H9 (cell line): ENCODE measurements around the gene MYH11. TPM values are rescaled to one million over a fixed set of nuclear protein-coding genes. Genes with fewer than 3 reads are reported as not detected.

Experiments
- DNase-seq: peaks from one replicate; pipeline ENCODE4 v3.0.0-alpha.2; 2017
- H2AFZ ChIP-seq: one replicate; pipeline ENCODE4 v1.6.1; 2013; ENCODE audit warnings: mild to moderate bottlenecking, low read length, control low read depth, moderate library complexity
- H2AK5ac ChIP-seq: 2 replicates; pipeline ENCODE4 v1.6.1; 2013; ENCODE audit warnings: low read length, control low read depth, mixed read lengths; ENCODE audit not compliant: insufficient read length
- H2BK120ac ChIP-seq: one replicate; pipeline ENCODE4 v1.6.1; 2013; ENCODE audit warnings: low read depth, mild to moderate bottlenecking, low read length, control low read depth, inconsistent platforms; ENCODE audit not compliant: poor library complexity, severe bottlenecking
- H2BK12ac ChIP-seq: 2 replicates; pipeline ENCODE4 v1.6.1; 2013; ENCODE audit warnings: low read length, control low read depth, mixed read lengths, low read depth; ENCODE audit not compliant: insufficient read length
- H2BK15ac ChIP-seq: 2 replicates; pipeline ENCODE4 v1.6.1; 2013; ENCODE audit warnings: low read depth, low read length, control low read depth
- H2BK20ac ChIP-seq: one replicate; pipeline ENCODE4 v1.6.1; 2013; ENCODE audit warnings: low read depth, mild to moderate bottlenecking, low read length, control low read depth, inconsistent platforms; ENCODE audit not compliant: poor library complexity, severe bottlenecking
- H2BK5ac ChIP-seq: 2 replicates; pipeline ENCODE4 v1.6.1; 2013; ENCODE audit warnings: low read length, control low read depth, mixed read lengths; ENCODE audit not compliant: insufficient read length
- H3K14ac ChIP-seq: 2 replicates; pipeline ENCODE4 v1.6.1; 2013; ENCODE audit warnings: low read length, control low read depth; ENCODE audit not compliant: insufficient read depth
- H3K18ac ChIP-seq: 2 replicates; pipeline ENCODE4 v1.6.1; 2013; ENCODE audit warnings: low read depth, mild to moderate bottlenecking, mixed read lengths, low read length, control low read depth; ENCODE audit not compliant: insufficient read length
- H3K23ac ChIP-seq: 2 replicates; pipeline ENCODE4 v1.6.1; 2013; ENCODE audit warnings: low read length, control low read depth, mixed read lengths, low read depth; ENCODE audit not compliant: insufficient read length
- H3K23me2 ChIP-seq: 2 replicates; pipeline ENCODE4 v1.6.1; 2013; ENCODE audit warnings: low read depth, mild to moderate bottlenecking, mixed read lengths, low read length, control low read depth; ENCODE audit not compliant: insufficient read length, poor library complexity, severe bottlenecking
- H3K27ac ChIP-seq: 2 replicates; pipeline ENCODE4 v1.5.1; 2013; ENCODE audit warnings: low read length, control low read depth, mixed read lengths, low read depth; ENCODE audit not compliant: insufficient read length
- H3K27me3 ChIP-seq: 2 replicates; pipeline ENCODE4 v1.6.1; 2013; ENCODE audit warnings: low read length, control low read depth, inconsistent platforms; ENCODE audit not compliant: insufficient read depth
- H3K4ac ChIP-seq: 2 replicates; pipeline ENCODE4 v1.6.1; 2013; ENCODE audit warnings: low read depth, mild to moderate bottlenecking, control low read depth, inconsistent platforms, low read length, moderate library complexity
- H3K4me1 ChIP-seq: 2 replicates; pipeline ENCODE4 v1.6.1; 2013; ENCODE audit warnings: low read length, control low read depth, inconsistent platforms; ENCODE audit not compliant: insufficient read depth
- H3K4me2 ChIP-seq: 2 replicates; pipeline ENCODE4 v1.6.1; 2013; ENCODE audit warnings: low read length, control low read depth, mixed read lengths; ENCODE audit not compliant: insufficient read length, insufficient read depth
- H3K56ac ChIP-seq: 2 replicates; pipeline ENCODE4 v1.6.1; 2013; ENCODE audit warnings: low read depth, mild to moderate bottlenecking, mixed read lengths, low read length, control low read depth; ENCODE audit not compliant: insufficient read length
- H3K79me1 ChIP-seq: 2 replicates; pipeline ENCODE4 v1.6.1; 2013; ENCODE audit warnings: low read depth, mild to moderate bottlenecking, moderate library complexity, low read length, control low read depth, inconsistent platforms; ENCODE audit not compliant: insufficient read depth, poor library complexity, severe bottlenecking
- H3K79me2 ChIP-seq: 2 replicates; pipeline ENCODE4 v1.6.1; 2013; ENCODE audit warnings: low read length, control low read depth, inconsistent platforms; ENCODE audit not compliant: insufficient read depth
- H3K9ac ChIP-seq: 2 replicates; pipeline ENCODE4 v1.6.1; 2013; ENCODE audit warnings: low read length, control low read depth, mixed read lengths; ENCODE audit not compliant: insufficient read length; ENCODE audit errors: extremely low read depth
- H3K9me3 ChIP-seq: one replicate; pipeline ENCODE4 v1.6.1; 2013; ENCODE audit warnings: low read depth, low read length, inconsistent platforms; ENCODE audit not compliant: control insufficient read depth
- H3T11ph ChIP-seq: one replicate; pipeline ENCODE4 v1.6.1; 2013; ENCODE audit warnings: mild to moderate bottlenecking, low read length, control low read depth, inconsistent platforms
- H4K20me1 ChIP-seq: one replicate; pipeline ENCODE4 v1.6.1; 2013; ENCODE audit not compliant: control insufficient read depth, insufficient read length, insufficient read depth
- H4K5ac ChIP-seq: 2 replicates; pipeline ENCODE4 v1.6.1; 2013; ENCODE audit warnings: low read depth, mild to moderate bottlenecking, mixed read lengths, low read length, control low read depth; ENCODE audit not compliant: insufficient read length
- H4K8ac ChIP-seq: replicated peaks from 2 replicates; pipeline ENCODE4 v1.6.1; 2013; ENCODE audit warnings: low read length, control low read depth, mixed read lengths, low read depth; ENCODE audit not compliant: insufficient read length
- H4K91ac ChIP-seq: 2 replicates; pipeline ENCODE4 v1.6.1; 2013; ENCODE audit warnings: low read depth, mild to moderate bottlenecking, moderate library complexity, mixed read lengths, low read length, control low read depth; ENCODE audit not compliant: insufficient read length
- H3K27ac Mint-ChIP-seq, 3 experiments: 2 replicates in 2 of 3; 3 replicates in 1 of 3; pipeline ENCODE4 v1.8.0; 2020 to 2021; ENCODE audit warnings: mixed read lengths in 3 of 3, mild to moderate bottlenecking in 1 of 3, moderate library complexity in 1 of 3
- H3K27me3 Mint-ChIP-seq: 2 replicates; pipeline ENCODE4 v1.8.0; 2021; ENCODE audit warnings: low read depth, mild to moderate bottlenecking, moderate library complexity, mixed read lengths
- H3K36me3 Mint-ChIP-seq, 3 experiments: 2 replicates in 2 of 3; 3 replicates in 1 of 3; pipeline ENCODE4 v1.8.0; 2020 to 2021; ENCODE audit warnings: low read depth in 3 of 3, mixed read lengths in 3 of 3; ENCODE audit not compliant: insufficient read depth in 1 of 3
- H3K4me1 Mint-ChIP-seq, 2 experiments: 2 replicates each; pipeline ENCODE4 v1.8.0; 2020; ENCODE audit warnings: mixed read lengths in 2 of 2
- H3K4me3 Mint-ChIP-seq, 2 experiments: 2 replicates in 1 of 2; 3 replicates in 1 of 2; pipeline ENCODE4 v1.8.0; 2020 to 2021; ENCODE audit warnings: mild to moderate bottlenecking in 2 of 2, mixed read lengths in 2 of 2, moderate library complexity in 1 of 2
- H3K9me3 Mint-ChIP-seq, 2 experiments: 2 replicates in 1 of 2; 3 replicates in 1 of 2; pipeline ENCODE4 v1.8.0; 2020; ENCODE audit warnings: mild to moderate bottlenecking in 2 of 2, mixed read lengths in 2 of 2, moderate library complexity in 1 of 2
- WGBS: extraction: QIAGEN DNeasy Blood & Tissue Kit; methylation state at CpG from one replicate; pipeline ENCODE4 v1.1.7; 2013; ENCODE audit warnings: missing lambda C conversion rate, low lambda C conversion rate, mixed read lengths; ENCODE audit not compliant: insufficient read length; ENCODE audit errors: extremely low coverage; 5-methylcytosine and 5-hydroxymethylcytosine counted together
- total RNA-seq: library from RNA; stranded (reverse); gene quantifications from 2 replicates; pipeline ENCODE4 v1.2.1, GENCODE V29; 2021
- TF ChIP-seq, protein P1 (sequence below): fragments of 200-600 bp; sonication (generic); conservative IDR thresholded peaks from 3 replicates; pipeline ENCODE4 v1.8.0; 2021; ENCODE audit warnings: antibody characterized with exemption, mild to moderate bottlenecking

The MYH11 gene
- total RNA-seq, 1 experiment from 2014 or later, result 0.42 TPM

GRCh38 chr16:15836965-15837611 is 19.7 kb downstream of the MYH11 start:
- no peak overlapping the region for H3K9ac ChIP-seq
- TF ChIP-seq, protein P1, sequence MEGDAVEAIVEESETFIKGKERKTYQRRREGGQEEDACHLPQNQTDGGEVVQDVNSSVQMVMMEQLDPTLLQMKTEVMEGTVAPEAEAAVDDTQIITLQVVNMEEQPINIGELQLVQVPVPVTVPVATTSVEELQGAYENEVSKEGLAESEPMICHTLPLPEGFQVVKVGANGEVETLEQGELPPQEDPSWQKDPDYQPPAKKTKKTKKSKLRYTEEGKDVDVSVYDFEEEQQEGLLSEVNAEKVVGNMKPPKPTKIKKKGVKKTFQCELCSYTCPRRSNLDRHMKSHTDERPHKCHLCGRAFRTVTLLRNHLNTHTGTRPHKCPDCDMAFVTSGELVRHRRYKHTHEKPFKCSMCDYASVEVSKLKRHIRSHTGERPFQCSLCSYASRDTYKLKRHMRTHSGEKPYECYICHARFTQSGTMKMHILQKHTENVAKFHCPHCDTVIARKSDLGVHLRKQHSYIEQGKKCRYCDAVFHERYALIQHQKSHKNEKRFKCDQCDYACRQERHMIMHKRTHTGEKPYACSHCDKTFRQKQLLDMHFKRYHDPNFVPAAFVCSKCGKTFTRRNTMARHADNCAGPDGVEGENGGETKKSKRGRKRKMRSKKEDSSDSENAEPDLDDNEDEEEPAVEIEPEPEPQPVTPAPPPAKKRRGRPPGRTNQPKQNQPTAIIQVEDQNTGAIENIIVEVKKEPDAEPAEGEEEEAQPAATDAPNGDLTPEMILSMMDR, result no peak
- Mint-ChIP-seq H3K9me3 (no peaks in the 10 kb centered on the region), H3K36me3 (no peaks in the 10 kb centered on the region), H3K27me3 (no peaks in the 10 kb centered on the region; the same call in 1 of the 2 replicates), H3K4me3 (no peak overlapping the region; a peak in 1 of 5 replicates), H3K4me1 (no peaks in the 10 kb centered on the region), H3K27ac (no peak overlapping the region)
- H3K56ac ChIP-seq, result no peak overlapping the region
- DNase-seq, result no peak
- no peak overlapping the region for H3K18ac ChIP-seq
- no peak overlapping the region for H2BK12ac ChIP-seq
- no peaks in the 10 kb centered on the region for H4K20me1 ChIP-seq
- H3T11ph ChIP-seq, result no peak overlapping the region
- no peak overlapping the region for H3K23ac ChIP-seq
- no peak overlapping the region for H4K8ac ChIP-seq
- H3K4ac ChIP-seq, result no peak overlapping the region
- H3K79me2 ChIP-seq, result no peaks in the 10 kb centered on the region
- H3K79me1 ChIP-seq, result no peaks in the 10 kb centered on the region
- H2BK5ac ChIP-seq, result no peak overlapping the region
- no peak overlapping the region for H2AFZ ChIP-seq
- no peak overlapping the region for H3K4me2 ChIP-seq
- no peaks in the 10 kb centered on the region for H3K4me1 ChIP-seq
- no peaks in the 10 kb centered on the region for H3K27me3 ChIP-seq
- H4K5ac ChIP-seq, result no peak overlapping the region
- H3K23me2 ChIP-seq, result no peaks in the 10 kb centered on the region
- H3K14ac ChIP-seq, result no peak overlapping the region
- no peak overlapping the region for H2AK5ac ChIP-seq
- no peaks in the 10 kb centered on the region for H3K9me3 ChIP-seq
- H2BK120ac ChIP-seq, result no peak overlapping the region
- H3K27ac ChIP-seq, result no peak overlapping the region
- H4K91ac ChIP-seq, result no peak overlapping the region
- no CpG with 5 or more reads among the region's 10 CpGs for WGBS
- no peak overlapping the region for H2BK15ac ChIP-seq
- H2BK20ac ChIP-seq, result no peak overlapping the region
